ENCODE results near the gene POLE. TPM values are rescaled to one million over a fixed set of nuclear protein-coding genes. Genes with fewer than 3 reads are reported as not detected.

The POLE gene
- total and polyA plus RNA-seq, 2 experiments from 2014 or later, result 6.0 to 16.2 TPM

DNA sequence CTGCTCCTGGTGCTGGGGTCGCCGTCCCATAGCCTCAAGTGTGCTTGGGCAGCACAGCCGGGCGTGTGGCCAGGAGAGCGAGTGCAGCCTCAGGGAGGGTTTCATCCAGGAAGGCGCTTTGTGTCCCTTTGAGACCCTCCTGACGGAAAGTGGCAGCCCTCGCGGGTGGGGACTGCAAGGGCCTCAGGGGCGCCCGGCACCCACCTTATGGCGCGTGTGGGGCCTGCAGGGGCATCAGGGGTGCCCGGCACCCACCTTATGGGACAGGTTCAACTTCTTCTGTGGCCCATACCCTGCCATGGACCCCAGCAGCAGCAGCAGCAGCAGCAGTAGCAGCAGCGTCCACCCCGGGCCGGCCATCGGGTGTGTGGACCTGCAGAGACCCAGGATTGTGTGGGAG, 81.2 kb downstream of the POLE start:
- no peak overlapping the region for H3K4me2 ChIP-seq (ENCODE audit: unreplicated experiment)
- no peaks in the 10 kb centered on the region for H3K79me2 ChIP-seq (ENCODE audit: insufficient read depth)
- 82 to 89% methylated on average over 18 of the region's 18 CpGs for WGBS, 2 experiments (ENCODE audit: low coverage in 1 of 2, low lambda C conversion rate in 2 of 2, missing lambda C conversion rate in 2 of 2)
- H3K4me3 ChIP-seq, result no peak overlapping the region
- no peaks in the 10 kb centered on the region for H3K4me1 ChIP-seq (ENCODE audit: insufficient read depth)
- H3K36me3 ChIP-seq (ENCODE audit: low read depth), result no peaks in the 10 kb centered on the region
- H2AFZ ChIP-seq, result no peak overlapping the region
- no peak overlapping the region for H3K9ac ChIP-seq
- in situ Hi-C loops (cut with MboI), result loop anchor here (25.0 kb wide), 1 partner anchor 444 kb away; no protein-coding TSS in a partner anchor
- H3K27ac ChIP-seq, result no peak overlapping the region
- no peaks in the 10 kb centered on the region for H3K9me3 ChIP-seq (ENCODE audit: low read depth)
- no peak for DNase-seq
- H3F3A ChIP-seq (ENCODE audit: insufficient read depth), result no peaks in the 10 kb centered on the region
- no peaks in the 10 kb centered on the region for H4K20me1 ChIP-seq (ENCODE audit: insufficient read depth)
- no peak for TF ChIP-seq EZH2 (IDR thresholded peaks at IDR 0.05; ENCODE audit: insufficient read depth, poor library complexity, severe bottlenecking)
- TF ChIP-seq EZH2phosphoT487 (IDR thresholded peaks at IDR 0.05; ENCODE audit: insufficient read depth, low read depth), result no peak
- H3K9me2 ChIP-seq (ENCODE audit: insufficient read depth), result no peaks in the 10 kb centered on the region
- peaks cover 82% of the 10 kb centered on the region for H3K27me3 ChIP-seq (replicated peaks; ENCODE audit: insufficient read depth)

DNA sequence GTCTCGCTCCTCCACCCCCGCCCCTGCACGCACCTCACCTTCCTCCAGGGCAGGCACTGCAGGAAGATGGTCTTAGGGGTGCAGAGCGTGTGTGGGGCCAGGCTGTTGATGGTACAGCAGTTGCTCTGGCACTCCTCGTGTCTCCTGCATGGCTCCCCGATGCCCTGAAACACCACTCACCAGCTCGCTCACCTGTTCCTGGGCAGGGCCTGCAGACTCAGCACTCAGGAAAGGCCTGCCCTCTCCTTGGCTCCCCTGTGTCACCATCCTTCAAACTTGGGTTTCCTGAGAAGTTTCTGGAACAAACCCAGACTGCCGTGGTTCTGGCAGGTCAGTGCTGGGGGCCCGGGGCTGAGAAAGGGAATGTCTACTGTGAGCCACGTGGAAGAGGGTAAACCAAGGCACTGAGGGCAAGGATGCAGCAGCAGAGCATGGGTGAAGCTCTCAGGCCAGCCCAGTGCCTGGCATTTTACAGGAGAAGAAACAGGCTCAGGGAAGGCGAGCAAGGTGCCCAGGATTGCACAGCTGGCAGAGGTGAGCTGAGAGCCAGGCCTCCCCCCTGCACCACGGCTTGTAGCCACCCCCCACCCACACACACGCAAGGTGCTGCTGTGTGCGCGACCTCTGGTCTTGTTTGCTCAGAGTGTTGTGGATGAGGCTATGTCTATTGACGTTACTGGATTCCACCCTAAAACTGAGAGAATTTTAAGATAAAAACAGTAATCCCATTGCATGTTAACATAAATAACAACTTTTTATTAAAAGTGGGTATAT, 82.3 kb downstream of the POLE start:
- H3K79me2 ChIP-seq (ENCODE audit: insufficient read depth), result no peaks in the 10 kb centered on the region
- no peaks in the 10 kb centered on the region for H3K9me2 ChIP-seq (ENCODE audit: insufficient read depth)
- H3K36me3 ChIP-seq (ENCODE audit: low read depth), result no peaks in the 10 kb centered on the region
- H2AFZ ChIP-seq, result no peak overlapping the region
- no peaks in the 10 kb centered on the region for H4K20me1 ChIP-seq (ENCODE audit: insufficient read depth)
- 72 to 75% methylated on average over 16 of the region's 16 CpGs for WGBS, 2 experiments (ENCODE audit: low coverage in 1 of 2, low lambda C conversion rate in 2 of 2, missing lambda C conversion rate in 2 of 2)
- no peaks in the 10 kb centered on the region for H3K9me3 ChIP-seq (ENCODE audit: low read depth)
- H3K27ac ChIP-seq, result no peak overlapping the region
- H3K27me3 ChIP-seq (replicated peaks; ENCODE audit: insufficient read depth), result peaks cover 79% of the 10 kb centered on the region
- DNase-seq, result no peak
- no peak overlapping the region for H3K4me2 ChIP-seq (ENCODE audit: unreplicated experiment)
- no peaks in the 10 kb centered on the region for H3F3A ChIP-seq (ENCODE audit: insufficient read depth)
- no peak overlapping the region for H3K4me3 ChIP-seq
- no peak overlapping the region for H3K9ac ChIP-seq
- in situ Hi-C loops (cut with MboI), result loop anchor here (25.0 kb wide), 1 partner anchor 443 kb away; no protein-coding TSS in a partner anchor
- H3K4me1 ChIP-seq (ENCODE audit: insufficient read depth), result no peaks in the 10 kb centered on the region
- TF ChIP-seq EZH2phosphoT487 (IDR thresholded peaks at IDR 0.05; ENCODE audit: insufficient read depth, low read depth) (no peak), EZH2 (IDR thresholded peaks at IDR 0.05; ENCODE audit: insufficient read depth, poor library complexity, severe bottlenecking) (no peak)

DNA sequence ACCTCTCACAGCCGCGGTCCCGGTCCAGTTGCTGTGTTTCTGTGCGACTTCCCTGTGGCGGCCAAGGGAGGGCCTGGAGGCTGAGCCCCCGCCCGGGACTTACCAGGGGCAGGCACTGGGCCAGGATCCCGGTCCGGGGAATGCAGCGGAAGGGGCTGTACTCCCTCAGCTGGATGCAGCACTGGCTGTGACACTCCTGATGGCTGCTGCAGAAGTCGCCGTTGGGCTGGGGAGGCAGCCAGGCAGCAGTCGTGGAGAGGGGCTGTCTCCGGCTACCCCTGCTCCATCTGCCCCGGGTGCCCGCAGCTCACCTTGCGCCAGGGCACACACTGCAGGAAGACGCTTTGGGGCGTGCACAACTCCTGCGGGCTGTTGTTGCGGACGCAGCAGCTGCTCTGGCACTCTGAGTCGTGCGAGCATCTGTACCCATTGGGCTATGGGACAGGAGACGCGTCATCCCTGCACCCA, 83.0 kb downstream of the POLE start:
- in situ Hi-C loops (cut with MboI), result loop anchor here (25.0 kb wide), 1 partner anchor 442 kb away; no protein-coding TSS in a partner anchor
- 18 to 26% methylated on average over 25 to 26 of the region's 26 CpGs for WGBS, 2 experiments (ENCODE audit: low coverage in 1 of 2, low lambda C conversion rate in 2 of 2, missing lambda C conversion rate in 2 of 2)
- H3K27me3 ChIP-seq (replicated peaks; ENCODE audit: insufficient read depth), result peaks cover 73% of the 10 kb centered on the region
- H3K4me1 ChIP-seq (ENCODE audit: insufficient read depth), result no peaks in the 10 kb centered on the region
- no peak overlapping the region for H3K4me2 ChIP-seq (ENCODE audit: unreplicated experiment)
- H3K79me2 ChIP-seq (ENCODE audit: insufficient read depth), result no peaks in the 10 kb centered on the region
- no peak overlapping the region for H3K4me3 ChIP-seq
- no peak for DNase-seq
- no peak overlapping the region for H3K27ac ChIP-seq
- no peaks in the 10 kb centered on the region for H4K20me1 ChIP-seq (ENCODE audit: insufficient read depth)
- no peaks in the 10 kb centered on the region for H3K9me3 ChIP-seq (ENCODE audit: low read depth)
- H3K9ac ChIP-seq, result no peak overlapping the region
- H3K36me3 ChIP-seq (ENCODE audit: low read depth), result no peaks in the 10 kb centered on the region
- no peak overlapping the region for H2AFZ ChIP-seq
- H3K9me2 ChIP-seq (ENCODE audit: insufficient read depth), result no peaks in the 10 kb centered on the region
- no peaks in the 10 kb centered on the region for H3F3A ChIP-seq (ENCODE audit: insufficient read depth)
- TF ChIP-seq EZH2 (IDR thresholded peaks at IDR 0.05; ENCODE audit: insufficient read depth, poor library complexity, severe bottlenecking) (peak; percentile 2), EZH2phosphoT487 (IDR thresholded peaks at IDR 0.05; ENCODE audit: insufficient read depth, low read depth) (no peak)

DNA sequence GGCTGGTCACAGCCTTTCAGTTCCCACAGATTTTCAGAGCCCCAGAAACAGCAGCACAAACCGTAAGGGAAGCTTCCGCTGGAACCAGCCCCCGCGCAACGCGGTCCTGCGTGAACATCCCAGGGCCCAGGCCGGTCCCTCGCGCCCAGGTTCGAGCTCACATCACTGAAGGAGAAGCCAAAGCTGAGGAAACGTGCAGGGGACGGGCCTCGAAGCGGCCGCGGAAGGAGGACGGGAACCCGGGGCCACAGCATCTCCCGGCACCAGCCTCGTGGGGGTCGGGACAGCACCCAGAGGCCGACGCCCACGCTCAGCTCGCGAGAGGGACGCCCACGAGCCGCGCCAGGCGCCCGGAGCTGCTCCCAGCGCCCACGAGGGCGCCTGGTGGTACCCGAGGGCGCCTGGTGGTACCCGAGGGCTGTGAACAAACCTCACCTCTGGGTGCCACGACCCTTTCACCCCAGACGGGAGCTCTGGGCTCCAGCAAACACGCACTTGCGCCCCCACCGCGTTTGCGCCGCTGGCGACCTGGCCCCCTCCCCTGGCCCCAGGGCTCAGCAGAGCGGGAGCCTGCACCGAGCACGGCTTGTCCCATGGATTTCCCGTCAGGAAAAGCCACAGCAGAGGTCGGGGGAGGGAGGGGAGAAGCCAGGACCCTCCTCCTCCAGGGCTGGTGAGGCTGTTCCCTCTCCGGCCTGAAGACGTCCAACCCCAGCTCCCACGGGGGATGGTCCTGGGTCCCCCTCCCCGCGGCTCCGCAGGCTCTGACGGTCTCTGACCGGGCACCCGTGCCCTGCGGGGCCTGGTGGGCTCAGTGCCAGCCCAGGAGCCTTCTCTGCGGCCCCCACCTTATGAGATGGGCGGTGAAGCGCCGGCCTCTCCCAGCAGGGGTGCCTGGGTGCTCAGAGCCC, 83.6 kb downstream of the POLE start:
- in situ Hi-C loops (cut with MboI), result loop anchor here (25.0 kb wide), 1 partner anchor 441 kb away; no protein-coding TSS in a partner anchor
- no peak for DNase-seq
- no peak overlapping the region for H3K4me3 ChIP-seq
- no peaks in the 10 kb centered on the region for H3F3A ChIP-seq (ENCODE audit: insufficient read depth)
- no peaks in the 10 kb centered on the region for H4K20me1 ChIP-seq (ENCODE audit: insufficient read depth)
- H3K79me2 ChIP-seq (ENCODE audit: insufficient read depth), result no peaks in the 10 kb centered on the region
- no peaks in the 10 kb centered on the region for H3K36me3 ChIP-seq (ENCODE audit: low read depth)
- TF ChIP-seq EZH2phosphoT487 (IDR thresholded peaks at IDR 0.05; ENCODE audit: insufficient read depth, low read depth) (0 out of 2 replicates have a peak, but pooled peaks have one; percentile 37), EZH2 (IDR thresholded peaks at IDR 0.05; ENCODE audit: insufficient read depth, poor library complexity, severe bottlenecking) (peak; percentile 59)
- H3K4me1 ChIP-seq (ENCODE audit: insufficient read depth), result no peaks in the 10 kb centered on the region
- H3K9me3 ChIP-seq (ENCODE audit: low read depth), result no peaks in the 10 kb centered on the region
- WGBS, 2 experiments (ENCODE audit: low coverage in 1 of 2, low lambda C conversion rate in 2 of 2, missing lambda C conversion rate in 2 of 2), result 24 to 25% methylated on average over 56 to 62 of the region's 67 CpGs
- peaks cover 68% of the 10 kb centered on the region for H3K27me3 ChIP-seq (replicated peaks; ENCODE audit: insufficient read depth)
- no peak overlapping the region for H3K27ac ChIP-seq
- H2AFZ ChIP-seq, result no peak overlapping the region
- H3K9me2 ChIP-seq (ENCODE audit: insufficient read depth), result no peaks in the 10 kb centered on the region
- H3K9ac ChIP-seq, result no peak overlapping the region
- no peak overlapping the region for H3K4me2 ChIP-seq (ENCODE audit: unreplicated experiment)
